WTC11 (cell line): ENCODE measurements around the gene UTS2B.

Experiments
- CTCF ChIP-seq: fragments of 200-600 bp; IDR thresholded peaks from 2 replicates; pipeline ENCODE4 v1.8.0; 2022; ENCODE audit warnings: antibody characterized with exemption
- E2F4 ChIP-seq: sonication (generic); formaldehyde crosslinking; IDR thresholded peaks from 2 replicates; pipeline ENCODE4 v1.8.1; 2022; ENCODE audit warnings: low read depth, mild to moderate bottlenecking, moderate library complexity, missing genetic modification reagents, borderline replicate concordance
- ELF4 ChIP-seq: sonication (generic); formaldehyde crosslinking; IDR thresholded peaks from 2 replicates; pipeline ENCODE4 v1.8.1; 2022; ENCODE audit warnings: low read depth, mild to moderate bottlenecking, moderate library complexity, missing genetic modification reagents
- NFYB ChIP-seq: sonication (generic); formaldehyde crosslinking; conservative IDR thresholded peaks from 2 replicates; pipeline ENCODE4 v1.8.0; 2022; ENCODE audit warnings: low read depth, missing genetic modification reagents

GRCh38 chr3:191331388-191331787 lies 1.1 kb upstream of the UTS2B start:
- TF ChIP-seq E2F4 (CRISPR knock-in tag) (no peak), NFYB (CRISPR knock-in tag) (no peak), CTCF (no peak), ELF4 (CRISPR knock-in tag) (no peak)
